IPS-18c (cell line): ENCODE results near the gene LMNA.
"Not testable (repeated sequence)": the region's sequence is repeated elsewhere in the genome, so short reads cannot be mapped to it uniquely, and the experiment has no call there.

Source experiments
- H3K4me3 ChIP-seq: 2 replicates; pipeline ENCODE4 v1.7.0; 2013; ENCODE audit warnings: low read depth, mild to moderate bottlenecking, low read length, moderate library complexity; ENCODE audit not compliant: insufficient read depth
- H3K9me3 ChIP-seq: one replicate; pipeline ENCODE4 v1.6.1; 2013; ENCODE audit warnings: mild to moderate bottlenecking, low read length, moderate library complexity; ENCODE audit not compliant: control insufficient read depth, insufficient read depth

The LMNA gene

GRCh38 chr1:156162430-156163037 is 48.0 kb downstream of the LMNA start:
- H3K9me3 ChIP-seq = peaks cover 2% of the 10 kb centered on the region
- no peak overlapping the region for H3K4me3 ChIP-seq

GRCh38 chr1:156163712-156164111 is 49.2 kb downstream of the LMNA start:
- no peak overlapping the region for H3K4me3 ChIP-seq
- peaks cover 2% of the 10 kb centered on the region for H3K9me3 ChIP-seq

GRCh38 chr1:156164125-156164831 is 49.8 kb downstream of the LMNA start:
- no peak overlapping the region for H3K4me3 ChIP-seq
- peaks cover 2% of the 10 kb centered on the region for H3K9me3 ChIP-seq

- no peak overlapping the region for H3K4me3 ChIP-seq
These were observed 50.6 kb downstream of the LMNA start for GRCh38 chr1:156165083-156165482.

GRCh38 chr1:156167536-156167935 is 53.0 kb downstream of the LMNA start:
- peaks cover 2% of the 10 kb centered on the region for H3K9me3 ChIP-seq
- H3K4me3 ChIP-seq = no peak overlapping the region

More at GRCh38 chr1:156165083-156165482, 50.6 kb downstream of the LMNA start:
- H3K9me3 ChIP-seq = peaks cover 2% of the 10 kb centered on the region

GRCh38 chr1:156172696-156173470 is 58.4 kb downstream of the LMNA start:
- Histone ChIP-seq H3K4me3 (no peak overlapping the region), H3K9me3 (no peaks in the 10 kb centered on the region)

- no peaks in the 10 kb centered on the region for H3K9me3 ChIP-seq
- no peak overlapping the region for H3K4me3 ChIP-seq
These were observed 62.2 kb downstream of the LMNA start for GRCh38 chr1:156176610-156177210.

- Histone ChIP-seq H3K9me3 (no peaks in the 10 kb centered on the region), H3K4me3 (no peak overlapping the region)
These were observed 63.6 kb downstream of the LMNA start for GRCh38 chr1:156177919-156178654.

GRCh38 chr1:156180471-156180870 is 66.0 kb downstream of the LMNA start:
- no peaks in the 10 kb centered on the region for H3K9me3 ChIP-seq
- no peak overlapping the region for H3K4me3 ChIP-seq

- not testable (repeated sequence) for H3K4me3 ChIP-seq, H3K9me3 ChIP-seq
These were observed 66.9 kb downstream of the LMNA start for GRCh38 chr1:156181391-156181924.

- not testable (repeated sequence) for H3K9me3 ChIP-seq, H3K4me3 ChIP-seq
These were observed 67.7 kb downstream of the LMNA start for GRCh38 chr1:156182010-156182779.

- not testable (repeated sequence) for H3K9me3 ChIP-seq, H3K4me3 ChIP-seq
These were observed 72.1 kb downstream of the LMNA start for GRCh38 chr1:156186347-156187177.
